ENCODE data around the gene BAG3. TPM values are rescaled to one million over a fixed set of nuclear protein-coding genes. Genes with fewer than 3 reads are reported as not detected.
A peak's percentile ranks its signal among the peaks of the same experiment; 100 is the strongest.

Gene BAG3
- total RNA-seq, 1 experiment from 2014 or later = 75.7 TPM

DNA sequence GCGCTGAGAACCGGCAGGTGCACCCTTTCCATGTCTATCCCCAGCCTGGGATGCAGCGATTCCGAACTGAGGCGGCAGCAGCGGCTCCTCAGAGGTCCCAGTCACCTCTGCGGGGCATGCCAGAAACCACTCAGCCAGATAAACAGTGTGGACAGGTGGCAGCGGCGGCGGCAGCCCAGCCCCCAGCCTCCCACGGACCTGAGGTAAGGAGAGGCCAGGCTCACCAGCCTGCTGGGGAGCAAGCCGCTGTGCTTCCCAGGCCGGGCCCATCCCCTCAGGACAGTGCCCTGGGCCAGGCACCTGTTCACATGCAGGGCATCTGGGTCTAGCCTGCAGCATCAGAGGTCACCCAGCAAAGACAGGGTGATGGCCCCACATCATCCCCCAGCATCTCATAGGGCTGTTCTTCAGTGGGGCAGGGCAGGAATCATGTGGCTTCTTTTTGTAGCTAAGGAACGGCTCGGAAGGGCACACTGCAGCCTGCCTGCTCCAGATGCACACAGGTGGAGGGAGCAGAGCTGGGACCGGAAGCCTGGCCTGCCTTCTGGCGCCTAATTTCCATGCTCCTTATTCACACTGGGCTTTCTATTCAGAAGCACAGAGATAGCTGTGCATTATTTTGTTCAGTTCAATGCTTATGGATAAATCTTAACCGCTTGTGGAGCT, 18.9 kb downstream of the BAG3 start:
- no peaks in the 10 kb centered on the region for H3K9me2 ChIP-seq (ENCODE audit: insufficient read depth)
- CTCF ChIA-PET = interaction anchor here (0.6 kb wide), 1 partner anchor 12 kb away, joined by 3 read pairs; no protein-coding TSS in a partner anchor
- H3K4me1 ChIP-seq (replicated peaks; ENCODE audit: insufficient read depth) = peaks cover 80% of the 10 kb centered on the region
- H3K79me2 ChIP-seq (ENCODE audit: low read depth) = peaks cover 83% of the 10 kb centered on the region
- H3K9me3 ChIP-seq (ENCODE audit: insufficient read depth, low read depth) = no peaks in the 10 kb centered on the region
- peak overlapping the region; percentile 69; the same call in 1 of the 2 replicates for H3K4me2 ChIP-seq
- H3K36me3 ChIP-seq (ENCODE audit: low read depth) = peaks cover 30% of the 10 kb centered on the region
- H3F3A ChIP-seq (ENCODE audit: insufficient read depth, low read depth) = peaks cover 63% of the 10 kb centered on the region
- no peaks in the 10 kb centered on the region for H3K27me3 ChIP-seq (ENCODE audit: insufficient read depth, low read depth)
- TF ChIP-seq EZH2 (IDR thresholded peaks at IDR 0.05; ENCODE audit: low read depth) (no peak), CTCF (conservative IDR thresholded peaks at IDR 0.05) (no peak)
- no peak overlapping the region for H3K4me3 ChIP-seq
- no peak for DNase-seq
- H3K27ac ChIP-seq = peak overlapping the region; percentile 90
- intact Hi-C loops (cut with micrococcal nuclease; ENCODE audit: unreplicated experiment) = loop anchor here (2.0 to 10.0 kb wide), 3 partner anchors 15 to 365 kb away; no protein-coding TSS in a partner anchor
- no peak overlapping the region for H2AFZ ChIP-seq
- no TSS peak for BruUV-seq (replicated peaks)
- POLR2A ChIA-PET (ENCODE audit: unreplicated experiment) = no interaction called here
- no peaks in the 10 kb centered on the region for H4K20me1 ChIP-seq (ENCODE audit: insufficient read depth)

GRCh38 chr10:119670717-119671116, 19.5 kb downstream of the BAG3 start:
- peaks cover 30% of the 10 kb centered on the region for H3K36me3 ChIP-seq (ENCODE audit: low read depth)
- POLR2A ChIA-PET (ENCODE audit: unreplicated experiment) = no interaction called here

DNA sequence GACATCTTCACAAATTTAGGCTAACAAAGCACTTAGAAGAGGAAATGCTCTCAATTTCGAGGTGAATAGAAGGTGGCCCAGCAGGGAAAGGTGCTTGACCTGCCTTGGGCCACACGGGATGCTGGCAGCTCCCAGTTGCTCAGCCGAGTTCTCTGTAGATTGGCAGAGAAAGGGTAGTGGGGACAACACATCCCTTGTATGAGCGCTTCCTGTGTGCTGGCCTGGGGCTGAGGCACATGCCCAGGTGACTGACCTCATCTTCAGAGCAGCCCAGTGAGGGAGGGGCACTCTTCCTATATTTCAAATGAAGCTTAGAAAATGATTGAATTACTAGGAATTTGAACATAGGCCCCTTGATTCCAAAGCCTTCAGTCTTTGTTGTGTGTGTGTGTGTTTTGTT, 20.2 kb downstream of the BAG3 start:
- peaks cover 35% of the 10 kb centered on the region for H3K36me3 ChIP-seq (ENCODE audit: low read depth)
- H3K9me3 ChIP-seq (ENCODE audit: insufficient read depth, low read depth) = no peaks in the 10 kb centered on the region
- no peaks in the 10 kb centered on the region for H4K20me1 ChIP-seq (ENCODE audit: insufficient read depth)
- no peak for DNase-seq
- no TSS peak for BruUV-seq (replicated peaks)
- H3K4me3 ChIP-seq = no peak overlapping the region
- ChIA-PET CTCF (no interaction called here), POLR2A (ENCODE audit: unreplicated experiment) (no interaction called here)
- peak overlapping the region; percentile 28 for H3K4me2 ChIP-seq
- H3F3A ChIP-seq (ENCODE audit: insufficient read depth, low read depth) = peaks cover 59% of the 10 kb centered on the region
- peaks cover 72% of the 10 kb centered on the region for H3K79me2 ChIP-seq (ENCODE audit: low read depth)
- no peaks in the 10 kb centered on the region for H3K27me3 ChIP-seq (ENCODE audit: insufficient read depth, low read depth)
- intact Hi-C loops (cut with micrococcal nuclease; ENCODE audit: unreplicated experiment) = no loop called here
- peaks cover 77% of the 10 kb centered on the region for H3K4me1 ChIP-seq (replicated peaks; ENCODE audit: insufficient read depth)
- peak overlapping the region; percentile 90 for H3K27ac ChIP-seq
- no peak for TF ChIP-seq CTCF (conservative IDR thresholded peaks at IDR 0.05)
- no peak for TF ChIP-seq EZH2 (IDR thresholded peaks at IDR 0.05; ENCODE audit: low read depth)
- H2AFZ ChIP-seq = no peak overlapping the region
- H3K9me2 ChIP-seq (ENCODE audit: insufficient read depth) = no peaks in the 10 kb centered on the region

More at GRCh38 chr10:119670717-119671116, 19.5 kb downstream of the BAG3 start:
- intact Hi-C loops (cut with micrococcal nuclease; ENCODE audit: unreplicated experiment) = no loop called here
- H4K20me1 ChIP-seq (ENCODE audit: insufficient read depth) = no peaks in the 10 kb centered on the region
- BruUV-seq (replicated peaks) = no TSS peak
- no peak overlapping the region for H3K4me3 ChIP-seq
- TF ChIP-seq EZH2 (IDR thresholded peaks at IDR 0.05; ENCODE audit: low read depth) = no peak
- no peak for TF ChIP-seq CTCF (conservative IDR thresholded peaks at IDR 0.05)
- peak overlapping the region; percentile 28 for H3K4me2 ChIP-seq
- no peaks in the 10 kb centered on the region for H3K9me3 ChIP-seq (ENCODE audit: insufficient read depth, low read depth)
- no peaks in the 10 kb centered on the region for H3K27me3 ChIP-seq (ENCODE audit: insufficient read depth, low read depth)
- H3K27ac ChIP-seq = peak overlapping the region; percentile 90
- H3F3A ChIP-seq (ENCODE audit: insufficient read depth, low read depth) = peaks cover 61% of the 10 kb centered on the region
- H3K79me2 ChIP-seq (ENCODE audit: low read depth) = peaks cover 77% of the 10 kb centered on the region
- H2AFZ ChIP-seq = no peak overlapping the region
- H3K4me1 ChIP-seq (replicated peaks; ENCODE audit: insufficient read depth) = peaks cover 78% of the 10 kb centered on the region
- no peak for DNase-seq
- CTCF ChIA-PET = interaction anchor here (0.6 kb wide), 1 partner anchor 11 kb away, joined by 3 read pairs; no protein-coding TSS in a partner anchor
- no peaks in the 10 kb centered on the region for H3K9me2 ChIP-seq (ENCODE audit: insufficient read depth)
